Stimulated activated CD4-positive, alpha-beta T cell treated with anti-CD3 and anti-CD28 coated beads, Interleukin-15, amount 100 ng/mL, for 24 hours (primary cell): ENCODE data around the gene GINS3.
A peak's percentile ranks its signal among the peaks of the same experiment; 100 is the strongest.

Source experiments
- DNase-seq: peaks from one replicate; pipeline ENCODE4 v3.0.0-alpha.2; 2020

The GINS3 gene

DNA sequence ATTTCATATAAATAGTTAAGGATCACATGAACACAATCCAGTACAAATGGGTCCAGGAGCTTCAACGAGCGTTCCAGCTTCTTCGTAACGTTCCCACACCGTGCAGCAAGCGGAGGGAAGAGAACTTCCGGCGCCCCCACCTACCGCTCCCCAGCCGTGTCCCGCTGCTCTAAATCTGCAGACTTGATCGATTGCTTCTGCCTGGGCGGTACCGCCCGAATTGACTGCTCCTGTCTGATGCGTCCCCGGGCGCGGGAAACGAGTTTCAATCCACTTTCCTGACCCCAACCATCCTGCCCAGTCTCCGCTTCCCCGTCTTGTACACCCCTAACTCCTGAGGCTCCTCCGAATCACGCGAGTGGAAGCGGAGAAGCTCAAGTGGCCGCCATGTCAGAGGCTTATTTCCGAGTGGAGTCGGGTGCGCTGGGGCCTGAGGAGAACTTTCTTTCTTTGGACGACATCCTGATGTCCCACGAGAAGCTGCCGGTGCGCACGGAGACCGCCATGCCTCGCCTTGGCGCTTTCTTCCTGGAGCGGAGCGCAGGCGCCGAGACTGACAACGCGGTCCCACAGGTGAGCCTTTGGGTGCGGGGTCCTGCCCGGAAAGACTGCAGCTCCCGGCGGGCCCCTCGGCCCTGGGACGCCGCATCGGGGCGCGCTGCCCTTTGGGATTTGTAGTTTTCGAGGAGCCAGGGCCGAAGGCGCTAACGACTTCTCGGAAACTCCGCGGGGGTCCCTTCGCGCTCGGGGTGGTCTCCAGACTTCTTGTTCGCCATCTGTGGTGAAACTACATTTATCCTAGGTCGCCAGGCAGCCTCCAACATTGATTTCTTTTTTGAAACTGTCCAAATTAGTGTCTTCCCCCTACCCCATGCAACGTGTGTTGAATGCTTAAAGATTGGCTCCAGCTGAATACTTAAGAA lies at the start of gene GINS3:
Gene GINS3, plus strand, starts transcription at position 257 of the 923 bp plus-strand sequence. Its CDS starts 131 bp downstream, at position 388.
- peak; percentile 94 for DNase-seq

DNA sequence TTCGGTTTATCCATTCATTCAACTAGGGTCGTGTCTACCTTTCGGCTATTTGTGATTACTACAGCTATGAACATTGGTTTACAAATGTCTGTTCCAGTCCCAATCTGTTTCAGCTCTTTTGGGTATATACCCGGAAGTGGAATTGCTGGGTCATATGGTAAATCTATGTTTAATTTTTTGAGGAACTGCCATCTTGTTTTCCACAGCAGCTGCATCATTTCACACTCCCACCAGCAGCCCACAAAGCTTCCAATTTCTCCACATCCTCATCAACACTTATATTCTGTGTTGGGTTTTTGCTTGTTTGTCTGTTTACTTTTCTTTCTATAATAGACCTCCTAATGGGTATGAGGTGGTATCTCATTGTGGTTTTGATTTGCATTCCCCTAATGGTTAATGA lies 48.7 kb upstream of the GINS3 start:
- DNase-seq = no peak

DNA sequence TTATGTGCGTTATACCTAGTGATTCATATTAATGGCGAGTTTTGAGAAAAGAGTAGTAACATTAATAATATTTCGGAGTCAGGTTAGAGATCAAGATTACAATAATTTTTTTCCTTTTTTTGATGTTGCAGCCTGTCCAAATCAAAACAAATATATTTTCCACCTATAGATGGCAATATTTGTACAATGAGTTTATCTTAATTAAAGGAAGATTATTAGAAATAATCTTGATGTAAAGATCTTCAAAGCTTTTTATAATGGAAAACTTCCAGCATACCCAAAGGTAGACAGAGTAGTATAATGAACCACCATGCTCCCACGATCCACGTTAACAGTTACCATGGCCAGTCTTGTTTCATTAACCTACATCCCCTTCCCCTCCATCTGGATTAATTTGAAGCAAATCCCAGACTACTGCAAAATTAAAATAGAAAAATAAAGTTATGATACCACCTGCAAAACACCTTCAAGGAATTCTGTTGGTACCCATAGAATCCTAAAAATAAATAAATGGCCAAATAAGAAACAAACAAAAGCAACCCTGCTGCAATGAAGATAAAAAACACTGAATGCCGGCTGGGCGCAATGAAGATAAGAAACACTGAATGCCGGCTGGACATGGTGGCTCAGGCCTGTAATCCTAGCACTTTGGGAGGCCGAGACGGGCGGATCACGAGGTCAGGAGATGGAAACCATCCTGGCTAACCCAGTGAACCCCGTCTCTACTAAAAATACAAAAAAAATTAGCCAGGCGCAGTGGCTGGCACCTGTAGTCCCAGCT lies 46.5 kb upstream of the GINS3 start:
- no peak for DNase-seq

DNA sequence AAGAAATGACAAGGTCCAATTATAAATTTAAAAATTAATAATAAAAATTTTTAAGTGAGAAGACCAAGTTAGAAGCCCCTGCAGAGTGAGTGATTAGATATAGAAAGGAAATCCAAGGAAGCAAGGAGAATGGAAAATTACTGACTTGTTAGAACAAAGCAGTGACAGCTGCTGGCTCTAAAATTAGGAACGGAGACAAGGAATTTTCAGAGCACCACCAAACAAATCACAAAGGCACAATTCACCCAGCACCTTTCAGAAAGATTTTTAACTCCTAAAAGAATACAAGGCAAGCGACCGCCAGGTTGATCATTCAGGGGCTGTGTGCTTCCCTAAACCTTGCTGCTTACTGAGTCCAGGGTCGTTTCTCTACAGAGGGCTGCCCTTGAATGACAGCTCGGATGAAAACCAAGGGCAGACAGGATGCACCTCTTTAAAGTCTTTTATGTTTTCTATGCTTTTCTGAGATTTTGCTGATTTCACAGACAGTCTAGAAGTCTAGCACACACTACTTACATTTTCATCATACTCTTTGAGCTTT lies 45.4 kb upstream of the GINS3 start:
- DNase-seq = no peak

DNA sequence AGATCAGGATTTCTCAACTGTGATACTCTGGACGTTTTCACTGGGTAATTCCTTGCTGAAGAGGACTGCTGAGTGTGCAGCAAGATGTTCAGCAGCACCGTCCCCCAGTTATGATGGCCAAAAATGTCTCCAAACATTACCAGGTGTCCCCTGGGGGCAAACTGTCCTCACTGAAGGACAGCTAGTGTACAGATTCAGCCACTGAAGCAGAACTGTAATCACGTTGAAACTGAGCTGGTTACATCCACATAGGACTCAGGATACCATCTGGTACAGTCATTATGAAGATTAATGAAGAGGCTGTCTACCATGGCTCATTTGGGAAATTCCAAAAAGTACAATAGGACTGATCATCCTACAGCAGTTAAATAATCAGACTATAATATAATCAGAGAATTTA lies 43.3 kb upstream of the GINS3 start:
- no peak for DNase-seq

DNA sequence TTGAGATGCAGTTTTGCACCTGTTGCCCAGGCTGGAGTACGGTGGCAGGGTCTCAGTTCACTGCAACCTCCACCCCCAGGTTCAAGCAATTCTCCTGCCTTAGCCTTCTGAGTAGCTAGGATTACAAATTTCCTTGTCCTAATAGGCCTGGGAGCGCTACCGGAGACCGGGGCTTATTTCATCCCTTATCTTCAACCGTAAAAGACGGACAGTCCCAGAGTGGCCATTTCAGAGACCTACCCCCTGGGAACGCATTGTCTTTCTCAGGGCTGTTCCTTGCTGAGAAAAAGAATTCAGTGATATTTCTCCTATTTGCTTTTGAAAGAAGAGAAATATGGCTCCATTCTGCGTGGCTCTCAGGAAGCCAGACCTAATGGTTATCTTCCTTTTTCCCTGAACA lies 39.6 kb upstream of the GINS3 start:
- DNase-seq = no peak

GRCh38 chr16:58360041-58360634 lies 32.1 kb upstream of the GINS3 start:
- DNase-seq = no peak

- DNase-seq = no peak
Measured at GRCh38 chr16:58361726-58362125, 30.5 kb upstream of the GINS3 start.

DNA sequence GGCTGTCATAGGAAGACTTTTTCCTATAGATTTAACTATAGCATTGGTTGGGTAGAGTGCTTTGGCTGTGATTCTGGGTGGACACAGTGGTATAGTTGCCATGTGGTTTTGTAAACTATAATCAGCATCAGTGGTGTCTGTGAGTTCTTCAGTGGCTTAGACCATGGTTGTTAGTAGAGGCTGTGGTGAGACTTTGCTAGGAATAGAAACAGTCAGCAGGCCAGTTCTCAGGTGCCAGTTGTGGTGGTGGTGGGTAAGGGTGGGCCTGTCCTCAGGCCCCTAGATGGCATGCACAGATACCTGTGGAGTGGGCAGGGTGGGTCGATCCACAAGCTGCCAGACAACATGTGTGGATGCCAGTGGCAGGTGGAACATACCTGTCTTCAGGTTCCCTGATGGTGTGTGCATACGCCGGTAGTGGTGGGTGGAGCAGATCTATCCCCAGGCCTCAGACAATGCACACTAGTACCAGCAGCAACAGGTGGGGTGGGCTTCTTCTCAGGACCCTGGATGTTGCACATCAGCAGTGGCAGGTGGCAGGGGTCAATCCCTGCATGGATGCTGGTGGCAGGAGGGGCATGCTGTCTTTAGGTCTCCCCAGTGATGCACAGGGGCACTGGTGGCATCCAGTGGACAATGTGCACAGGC lies 28.4 kb upstream of the GINS3 start:
- no peak for DNase-seq

DNA sequence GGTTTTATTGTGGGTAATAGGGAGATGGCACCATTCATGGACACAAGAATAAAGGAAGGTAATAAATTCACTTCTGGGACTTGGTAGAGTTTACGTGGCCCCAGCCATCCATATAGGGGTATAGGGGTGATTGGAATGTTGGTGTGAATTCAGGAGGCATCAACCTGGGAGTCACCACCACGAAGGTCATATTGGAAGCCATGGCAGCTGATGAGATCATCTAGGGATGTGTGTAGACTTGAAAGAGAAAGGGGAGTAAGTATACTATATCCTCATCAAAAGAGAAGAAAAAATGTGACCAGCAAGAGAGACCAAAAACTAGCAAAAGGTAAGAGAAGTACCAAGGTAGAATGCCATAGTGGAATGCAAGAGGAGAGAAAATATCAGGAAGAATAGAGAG lies 26.6 kb upstream of the GINS3 start:
- no peak for DNase-seq

GRCh38 chr16:58366247-58367031 lies 25.8 kb upstream of the GINS3 start:
- DNase-seq = no peak

- no peak for DNase-seq
Measured at GRCh38 chr16:58367252-58367651, 25.0 kb upstream of the GINS3 start.

DNA sequence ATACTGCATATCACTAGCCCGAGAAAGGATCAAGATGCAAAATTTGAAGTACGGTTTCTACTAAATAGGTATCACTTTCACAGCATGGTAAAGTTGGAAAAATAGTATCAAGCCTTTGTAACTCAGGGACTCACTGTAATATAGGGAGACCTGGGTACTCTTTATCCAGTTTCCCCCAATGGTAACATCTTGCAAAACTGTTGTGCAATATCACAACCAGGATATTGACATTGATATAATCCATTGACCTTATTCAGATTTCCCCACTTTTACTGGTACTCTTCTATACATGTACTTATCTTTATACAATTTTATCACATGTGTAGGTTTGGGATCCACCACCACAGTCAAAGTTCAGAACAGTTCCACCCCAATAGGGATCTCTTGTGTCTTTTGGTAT lies 20.4 kb upstream of the GINS3 start:
- DNase-seq = no peak

DNA sequence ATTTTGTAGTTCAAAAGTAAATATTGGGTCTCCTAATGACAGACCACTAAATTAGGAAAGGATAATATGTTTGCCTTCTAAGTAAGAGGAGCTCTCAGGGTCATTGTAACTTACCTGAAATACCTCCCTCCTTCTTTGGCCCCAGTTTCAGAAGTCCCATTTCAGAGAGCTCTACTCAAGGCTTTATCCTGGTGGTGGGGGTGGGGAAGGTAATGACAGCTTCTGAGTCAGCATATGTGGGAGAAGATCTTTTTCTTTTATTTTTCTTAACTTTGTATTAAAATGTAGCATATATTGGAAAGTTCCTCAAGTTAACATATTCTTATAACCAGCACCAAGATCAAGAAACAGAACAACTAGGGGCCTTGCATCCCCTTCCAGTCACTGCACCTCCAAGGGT lies 16.9 kb upstream of the GINS3 start:
- no peak for DNase-seq

- no peak for DNase-seq
Measured at GRCh38 chr16:58377932-58378331, 14.3 kb upstream of the GINS3 start.

- no peak for DNase-seq
Measured at GRCh38 chr16:58378401-58378800, 13.9 kb upstream of the GINS3 start.

DNA sequence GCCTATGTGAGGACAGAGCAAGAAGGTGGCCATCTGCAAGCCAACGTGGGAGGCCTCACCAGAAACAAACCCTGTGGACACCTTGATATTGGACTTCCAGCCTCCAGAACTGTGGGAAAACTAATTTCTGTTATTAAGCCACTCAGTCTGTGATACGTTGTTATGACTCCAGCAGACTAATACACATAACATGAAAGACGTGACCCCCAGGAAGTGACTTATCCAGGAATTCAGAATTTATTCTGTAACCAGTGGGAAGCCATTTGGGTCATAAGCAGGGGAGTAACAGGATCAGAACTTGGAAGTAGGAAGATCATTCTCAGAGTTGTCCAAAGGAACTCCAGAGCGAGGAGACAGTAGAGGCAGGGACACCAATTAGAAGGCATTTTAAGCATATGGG lies 12.5 kb upstream of the GINS3 start:
- no peak for DNase-seq

DNA sequence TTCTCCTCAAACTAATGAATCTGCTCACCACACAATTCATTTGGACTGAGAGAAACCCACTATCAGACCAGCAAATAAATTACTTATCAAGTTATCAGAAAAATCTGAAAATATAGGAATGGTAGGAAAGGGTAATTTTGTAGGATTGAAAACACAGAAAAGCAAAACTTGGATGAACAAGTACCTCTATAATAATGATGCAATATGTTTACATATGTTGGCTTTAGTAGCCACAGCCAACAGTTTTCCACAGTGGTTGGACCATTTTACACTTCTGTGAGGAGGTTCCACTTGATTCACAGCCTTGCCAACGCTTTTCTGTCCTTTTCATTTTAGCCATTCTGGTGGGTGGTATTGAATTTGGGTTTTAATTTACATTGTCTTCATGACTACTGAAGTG lies 10.6 kb upstream of the GINS3 start:
- DNase-seq = no peak

DNA sequence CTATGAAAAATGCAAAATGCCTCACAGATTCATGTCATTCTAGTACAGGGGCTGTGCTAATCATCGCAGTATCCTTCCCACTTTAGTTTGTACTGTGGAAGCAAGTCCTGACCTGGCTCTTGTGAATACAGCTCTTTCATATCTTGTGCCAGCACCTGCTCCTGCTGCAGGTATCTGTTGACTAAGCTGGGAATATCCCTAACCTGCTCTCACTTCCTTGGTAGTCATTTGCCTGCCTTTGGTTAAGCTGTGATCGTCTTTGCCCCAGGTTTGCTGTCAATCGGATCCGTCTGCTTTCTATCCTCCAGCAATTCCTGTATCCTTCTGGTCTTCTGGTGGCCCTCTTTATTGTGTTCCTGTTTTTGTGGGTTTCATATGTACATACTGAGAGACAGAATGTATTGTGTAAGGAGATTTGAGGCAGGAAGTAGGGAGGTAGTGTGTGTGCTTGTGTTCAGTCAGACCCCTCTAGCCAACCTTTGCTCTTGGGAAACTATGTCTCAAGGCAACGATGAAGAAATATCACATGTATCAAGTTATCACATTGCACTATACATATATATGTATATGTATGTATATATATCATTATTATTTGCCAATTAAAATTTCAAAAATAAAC lies 7.7 kb upstream of the GINS3 start:
- DNase-seq = no peak

DNA sequence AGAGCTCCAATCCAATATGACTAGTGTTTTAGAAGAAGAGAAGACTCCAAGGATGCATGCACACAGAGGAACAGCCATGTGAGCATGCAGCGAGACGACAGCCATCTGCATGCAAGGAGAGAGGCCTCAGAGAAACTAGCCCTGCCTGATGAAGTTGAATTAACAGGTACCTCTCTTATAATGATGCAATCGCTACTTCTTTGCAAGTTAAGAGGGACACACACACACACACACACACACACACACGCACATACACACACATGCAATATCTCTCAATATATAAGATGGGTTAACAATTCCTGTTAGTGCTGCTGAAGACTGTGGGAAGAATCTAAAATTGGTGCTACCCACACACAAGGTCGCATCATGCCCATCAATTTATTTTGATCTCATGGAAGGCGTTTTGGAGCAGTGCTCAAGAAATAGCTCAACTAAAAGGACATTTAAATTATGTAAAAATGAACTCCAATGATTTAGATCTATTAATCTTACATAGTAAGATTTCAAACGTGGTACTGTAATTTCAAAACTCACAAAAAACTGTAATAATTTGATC lies 7.0 kb upstream of the GINS3 start:
- no peak for DNase-seq

DNA sequence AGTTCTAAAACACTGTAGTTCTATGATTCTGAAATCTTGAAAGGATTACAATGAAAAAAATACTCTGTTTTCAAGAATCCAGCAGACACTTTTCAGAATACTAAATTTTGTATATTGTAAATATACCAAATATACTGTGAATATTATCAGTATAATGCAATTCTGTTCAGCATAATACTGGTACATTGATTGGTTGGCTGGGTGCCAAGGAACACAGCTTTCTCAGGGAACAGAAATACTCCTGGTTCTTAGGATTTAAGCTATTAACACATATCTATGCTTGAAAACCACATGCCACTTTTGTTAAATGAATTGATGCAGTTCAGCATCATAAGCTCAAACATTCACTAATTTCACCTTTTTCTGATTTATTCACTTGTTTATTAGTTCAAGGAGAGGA lies 2.5 kb upstream of the GINS3 start:
- no peak for DNase-seq
